Left lung (tissue), 10 donors: ENCODE results near the gene TULP3. TPM values are rescaled to one million over a fixed set of nuclear protein-coding genes. Genes with fewer than 3 reads are reported as not detected.

Experiments used
- ATAC-seq: fragments of 200-7000 bp; cut with Tn5 transposase; one replicate; pipeline ENCODE4 v1.9.1; 2020; ENCODE audit warnings: moderate library complexity
- DNase-seq, 4 donors: peaks; one replicate each; pipeline ENCODE4 v3.0.0-alpha.2; 2013 to 2020
- H3K27ac ChIP-seq, 2 donors: fragments of 200-600 bp; sonication (generic) in 1 of 2; one replicate each; pipeline versions ENCODE4 v1.5.0 to v1.8.0; 2020 to 2021
- H3K27me3 ChIP-seq, 2 donors: fragments of 200-600 bp; sonication (generic) in 1 of 2; one replicate each; pipeline versions ENCODE4 v1.5.0 to v1.8.0; 2020 to 2021
- H3K36me3 ChIP-seq, 2 donors: fragments of 200-600 bp; sonication (generic) in 1 of 2; one replicate each; pipeline versions ENCODE4 v1.5.0 to v1.8.0; 2020 to 2021
- H3K4me1 ChIP-seq, 2 donors: fragments of 200-600 bp; one replicate each; pipeline ENCODE4 v1.8.0; 2021
- H3K4me3 ChIP-seq, 2 donors: fragments of 200-600 bp; sonication (generic) in 1 of 2; one replicate each; pipeline versions ENCODE4 v1.5.0 to v1.8.0; 2020 to 2021; ENCODE audit warnings: mild to moderate bottlenecking in 1 of 2
- H3K9me3 ChIP-seq, 2 donors: fragments of 200-600 bp; sonication (generic) in 1 of 2; one replicate each; pipeline versions ENCODE4 v1.5.0 to v1.8.0; 2020 to 2021
- intact Hi-C, 2 donors: fragments of 100-400 bp; cut with DNase I; formaldehyde crosslinking; loops; one replicate each; pipeline versions ENCODE4 v1.11.2 to v1.14.2; 2022
- polyA plus RNA-seq, 6 donors: library from polyadenylated mRNA; unstranded; fragments of 120-200 nt; gene quantifications; one replicate each; pipeline ENCODE4 v1.2.1, GENCODE V29; 2013; ENCODE audit not compliant: insufficient read length in 6 of 6
- total RNA-seq, 2 donors: library from RNA; stranded (reverse); fragmentation: NEBNext Ultra II Directional; extraction: Animal tissue kit (Norgen Biotek cat#: 25700); gene quantifications; one replicate each; pipeline ENCODE4 v1.2.1, GENCODE V29; 2021
- TF ChIP-seq, protein P1 (sequence below), 2 donors: fragments of 200-600 bp; sonication (generic) in 1 of 2; IDR thresholded peaks; one replicate each; pipeline versions ENCODE4 v1.5.0 to v1.8.0; 2021; ENCODE audit warnings: antibody characterized with exemption in 2 of 2
- donor health status: DM: no; HTN: yes; CAD: no.
- donor health status: DM: no; HTN: no; CAD: no.

The TULP3 gene
- total and polyA plus RNA-seq, 8 donors = 15.3 to 41.0 (median 35.6) TPM

DNA sequence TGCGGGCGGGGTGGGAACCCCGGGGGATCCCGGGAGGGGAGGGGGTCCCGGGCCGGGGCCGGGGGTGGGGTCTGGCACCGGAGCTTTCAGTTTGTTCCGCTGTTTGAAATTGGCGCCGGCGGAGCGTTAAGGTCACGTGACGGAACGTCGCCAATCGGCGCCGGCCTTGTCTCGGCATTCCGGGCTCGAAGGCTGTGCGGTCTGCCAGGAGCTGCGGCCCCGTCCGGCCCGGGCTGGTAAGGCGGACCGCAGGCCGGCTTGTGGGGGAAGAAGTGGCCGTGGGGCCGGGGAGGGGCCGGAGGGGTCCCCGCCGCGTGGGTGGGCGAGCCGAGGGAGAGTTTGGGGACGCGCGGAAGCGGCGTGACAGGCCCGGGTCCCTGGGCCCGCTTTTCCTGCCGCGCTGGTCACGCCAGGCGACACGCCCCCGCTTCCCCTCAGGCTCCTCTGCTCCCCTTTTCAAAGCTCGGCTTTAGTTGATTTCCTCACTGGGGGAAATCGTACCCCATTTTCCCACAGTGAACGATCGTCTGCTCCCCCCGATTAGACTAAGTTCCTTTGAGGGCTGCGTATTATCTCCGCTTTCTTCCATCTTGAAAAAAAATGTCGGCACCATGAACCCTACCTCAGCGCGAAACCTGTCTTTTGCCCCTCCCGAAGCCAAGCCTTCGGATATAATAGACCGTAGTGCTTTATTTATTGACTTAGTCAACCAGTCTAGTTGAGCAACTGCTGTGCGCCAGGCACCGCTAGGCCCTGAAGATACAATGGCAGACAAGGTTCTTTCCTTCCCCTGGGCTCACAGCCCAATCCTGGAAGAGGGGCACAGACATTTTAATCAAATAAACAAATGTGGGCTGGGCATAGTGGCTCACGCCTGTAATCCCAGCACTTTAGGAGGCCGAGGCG lies 13.4 kb upstream of the TULP3 start, which contains the start of the genes FOXM1 and RHNO1:
FOXM1 (minus strand) TSS at position 128 of the 906 bp plus-strand sequence. CDS start 2,696 bp downstream, outside the sequence.
RHNO1 (plus strand) TSS at position 177 of the 906 bp plus-strand sequence. CDS start 8,144 bp downstream, outside the sequence.
- peaks cover 8 to 28% of the 10 kb centered on the region in 2 donors for H3K4me1 ChIP-seq
- intact Hi-C loops = no loop called here
- TF ChIP-seq, protein P1, sequence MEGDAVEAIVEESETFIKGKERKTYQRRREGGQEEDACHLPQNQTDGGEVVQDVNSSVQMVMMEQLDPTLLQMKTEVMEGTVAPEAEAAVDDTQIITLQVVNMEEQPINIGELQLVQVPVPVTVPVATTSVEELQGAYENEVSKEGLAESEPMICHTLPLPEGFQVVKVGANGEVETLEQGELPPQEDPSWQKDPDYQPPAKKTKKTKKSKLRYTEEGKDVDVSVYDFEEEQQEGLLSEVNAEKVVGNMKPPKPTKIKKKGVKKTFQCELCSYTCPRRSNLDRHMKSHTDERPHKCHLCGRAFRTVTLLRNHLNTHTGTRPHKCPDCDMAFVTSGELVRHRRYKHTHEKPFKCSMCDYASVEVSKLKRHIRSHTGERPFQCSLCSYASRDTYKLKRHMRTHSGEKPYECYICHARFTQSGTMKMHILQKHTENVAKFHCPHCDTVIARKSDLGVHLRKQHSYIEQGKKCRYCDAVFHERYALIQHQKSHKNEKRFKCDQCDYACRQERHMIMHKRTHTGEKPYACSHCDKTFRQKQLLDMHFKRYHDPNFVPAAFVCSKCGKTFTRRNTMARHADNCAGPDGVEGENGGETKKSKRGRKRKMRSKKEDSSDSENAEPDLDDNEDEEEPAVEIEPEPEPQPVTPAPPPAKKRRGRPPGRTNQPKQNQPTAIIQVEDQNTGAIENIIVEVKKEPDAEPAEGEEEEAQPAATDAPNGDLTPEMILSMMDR (IDR thresholded peaks at IDR 0.05) = peak in 1 of 2 donors; percentile 19

DNA sequence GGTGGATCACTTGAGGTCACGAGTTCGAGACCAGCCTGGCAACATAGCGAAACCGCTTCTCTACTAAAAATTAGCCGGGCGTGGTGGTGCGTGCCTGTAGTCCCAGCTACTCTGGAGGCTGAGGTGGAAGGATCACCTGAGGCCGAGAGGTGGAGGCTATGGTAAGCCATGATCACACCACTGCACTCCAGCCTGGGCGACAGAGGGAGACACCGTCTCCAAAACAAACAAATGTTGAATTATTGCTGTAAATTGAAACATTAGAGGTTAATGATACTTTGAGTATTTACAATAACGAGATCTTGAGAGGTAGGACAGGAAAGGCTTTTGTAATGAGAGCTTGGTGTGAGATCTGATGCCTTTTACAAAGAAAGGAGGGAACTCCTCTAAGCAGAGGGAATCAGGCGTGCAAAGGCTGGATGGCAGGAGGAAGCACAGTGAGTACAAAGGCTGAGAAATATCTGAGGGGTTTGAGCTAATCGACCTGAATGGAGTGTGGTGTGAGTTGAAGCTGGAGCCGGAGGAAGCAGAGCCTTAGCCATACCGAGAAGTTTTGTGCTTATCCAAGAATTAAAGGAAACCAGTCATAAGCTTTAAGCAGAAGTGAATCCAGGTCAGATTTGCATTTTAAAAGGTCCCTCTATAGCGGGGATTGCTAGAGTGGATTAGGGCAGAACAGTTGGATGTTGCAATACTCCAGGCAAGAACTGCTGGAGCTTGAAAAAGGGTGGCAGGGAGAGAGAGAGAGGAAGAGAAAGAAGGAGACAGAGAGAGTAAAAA lies 12.5 kb upstream of the TULP3 start:
- peak in 1 of 4 donors; percentile 36 for DNase-seq
- H3K4me1 ChIP-seq = peaks cover 8 to 28% of the 10 kb centered on the region in 2 donors
- intact Hi-C loops = no loop called here
- no peaks in the 10 kb centered on the region for H3K36me3 ChIP-seq
- peak overlapping the region; percentile 90 to 94 for H3K27ac ChIP-seq
- ATAC-seq = peak; percentile 45
- no peaks in the 10 kb centered on the region for H3K9me3 ChIP-seq
- no peaks in the 10 kb centered on the region for H3K27me3 ChIP-seq
- TF ChIP-seq, protein P1 (IDR thresholded peaks at IDR 0.05) = no peak
- H3K4me3 ChIP-seq = peak overlapping the region; percentile 71 to 82

More for the DNA sequence above, 13.4 kb upstream of the TULP3 start, which contains the start of the genes FOXM1 and RHNO1:
- no peaks in the 10 kb centered on the region for H3K36me3 ChIP-seq
- H3K9me3 ChIP-seq = no peaks in the 10 kb centered on the region
- H3K27me3 ChIP-seq = no peaks in the 10 kb centered on the region
- DNase-seq (peak; percentile 89 to 97 (median 94)), ATAC-seq (peak; percentile 92)
- H3K27ac ChIP-seq = peak within 1 kb of the TSS; percentile 90 to 94
- peak within 1 kb of the TSS; percentile 71 to 82 for H3K4me3 ChIP-seq

DNA sequence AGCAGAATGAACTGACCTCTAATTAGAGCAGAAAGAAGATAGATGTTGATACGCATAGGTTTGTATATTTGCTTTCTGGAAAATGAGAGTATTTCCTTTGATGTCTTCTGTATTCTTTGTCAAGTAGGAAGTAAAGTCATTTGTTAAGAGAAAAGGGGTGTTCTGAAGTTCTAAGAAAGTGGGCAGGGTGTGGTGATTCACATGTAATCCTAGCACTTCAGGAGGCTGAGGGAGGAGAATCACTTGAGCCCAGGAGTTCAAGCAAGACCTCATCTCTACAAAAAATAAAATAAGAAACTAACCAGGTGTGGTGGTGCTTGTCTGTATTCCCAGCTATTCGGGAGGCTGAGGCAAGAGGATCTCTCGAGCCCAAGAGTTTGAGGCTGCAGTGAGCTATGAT lies 10.8 kb upstream of the TULP3 start:
- Histone ChIP-seq H3K27ac (no peak overlapping the region), H3K36me3 (no peaks in the 10 kb centered on the region), H3K9me3 (no peaks in the 10 kb centered on the region), H3K4me1 (peaks cover 8 to 28% of the 10 kb centered on the region in 2 donors), H3K4me3 (no peak overlapping the region), H3K27me3 (no peaks in the 10 kb centered on the region)
- DNase-seq (no peak), ATAC-seq (no peak)
- intact Hi-C loops = no loop called here
- TF ChIP-seq, protein P1 (IDR thresholded peaks at IDR 0.05) = no peak

DNA sequence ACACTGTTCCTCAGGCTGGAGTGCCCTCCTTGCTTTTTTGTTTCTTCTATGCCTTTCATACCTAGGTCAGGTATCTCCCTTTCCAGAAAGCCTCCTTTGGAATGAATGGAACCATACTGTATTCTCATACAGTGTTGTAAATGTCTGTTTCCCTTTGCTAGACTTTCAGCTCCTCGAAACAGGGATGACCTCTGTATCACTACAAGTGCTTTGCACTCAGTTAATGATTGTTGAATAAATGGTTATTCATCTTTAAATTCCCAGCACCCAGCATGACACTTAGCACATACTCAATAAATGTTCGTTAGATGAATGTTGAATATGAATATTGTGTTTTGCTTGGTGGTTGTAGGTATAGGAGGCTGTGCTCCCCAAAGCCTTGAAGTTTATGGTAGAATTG lies 5.9 kb upstream of the TULP3 start:
- TF ChIP-seq, protein P1 (IDR thresholded peaks at IDR 0.05) = no peak
- no peak overlapping the region for H3K27ac ChIP-seq
- H3K36me3 ChIP-seq = peaks cover 0 to 15% of the 10 kb centered on the region in 2 donors
- intact Hi-C loops = no loop called here
- no peaks in the 10 kb centered on the region for H3K9me3 ChIP-seq
- no peak for DNase-seq
- H3K4me1 ChIP-seq = peaks cover 0 to under 1% of the 10 kb centered on the region in 2 donors
- no peak overlapping the region for H3K4me3 ChIP-seq
- H3K27me3 ChIP-seq = no peaks in the 10 kb centered on the region
- no peak for ATAC-seq
